OCI-LY7 (cell line): Measurements from ENCODE around the gene ANKRD44. TPM values are rescaled to one million over a fixed set of nuclear protein-coding genes. Genes with fewer than 3 reads are reported as not detected.
"Not testable (repeated sequence)": the region's sequence is repeated elsewhere in the genome, so short reads cannot be mapped to it uniquely, and the experiment has no call there.

Source experiments
- BruUV-seq: library from RNA; stranded (reverse); fragments of 400-500 nt; replicated peaks from 2 replicates; lab custom pipeline; 2021; lab: Mats Ljungman, UMichigan
- CTCF ChIA-PET: fragments of 300-600 bp; sonication (Branson Sonifier 250); formaldehyde crosslinking; loops from one replicate; lab custom pipeline; 2022; ENCODE audit warnings: antibody characterized with exemption; ENCODE audit not compliant: unreplicated experiment; lab: Charles Lee
- POLR2A ChIA-PET: fragments of 300-600 bp; sonication (Branson Sonifier 250); formaldehyde crosslinking; loops from one replicate; lab custom pipeline; 2022; ENCODE audit warnings: antibody characterized with exemption; lab: Charles Lee
- DNase-seq: peaks from one replicate; pipeline ENCODE4 v3.0.0-alpha.2; 2015; ENCODE audit warnings: low spot score
- H2AFZ ChIP-seq: fragments of 200-600 bp; sonication (generic), shearing (Covaris generic); 2 replicates; pipeline ENCODE4 v1.6.1; 2014; ENCODE audit warnings: mild to moderate bottlenecking, antibody characterized with exemption, low read length, moderate library complexity
- H3K27ac ChIP-seq: fragments of 200-600 bp; sonication (generic); 2 replicates; pipeline ENCODE4 v1.5.1; 2014; ENCODE audit warnings: mixed run types, low read depth, mild to moderate bottlenecking, moderate library complexity, low read length, inconsistent platforms; ENCODE audit not compliant: poor library complexity, severe bottlenecking
- H3K36me3 ChIP-seq: fragments of 200-600 bp; sonication (generic); 2 replicates; pipeline ENCODE4 v1.6.1; 2014; ENCODE audit warnings: mild to moderate bottlenecking, antibody characterized with exemption, low read length, moderate library complexity, mixed read lengths; ENCODE audit not compliant: insufficient read depth
- H3K4me1 ChIP-seq: fragments of 200-600 bp; sonication (generic); 2 replicates; pipeline ENCODE4 v1.5.1; 2014; ENCODE audit warnings: mild to moderate bottlenecking, low read length; ENCODE audit not compliant: insufficient read depth, poor library complexity, severe bottlenecking
- H3K4me2 ChIP-seq: fragments of 200-600 bp; sonication (generic); 2 replicates; pipeline ENCODE4 v1.6.1; 2014; ENCODE audit warnings: mild to moderate bottlenecking, low read length
- H3K4me3 ChIP-seq: fragments of 200-600 bp; sonication (generic); 2 replicates; pipeline ENCODE4 v1.5.1; 2014; ENCODE audit warnings: mild to moderate bottlenecking, low read depth, low read length; ENCODE audit not compliant: poor library complexity, severe bottlenecking
- H3K79me2 ChIP-seq: fragments of 200-600 bp; sonication (generic); 2 replicates; pipeline ENCODE4 v1.6.1; 2016; ENCODE audit warnings: low read depth, mild to moderate bottlenecking, low read length, moderate library complexity, mixed read lengths; ENCODE audit not compliant: insufficient read depth
- H3K9me2 ChIP-seq: fragments of 200-600 bp; sonication (generic); 2 replicates; pipeline ENCODE4 v1.6.1; 2016; ENCODE audit warnings: mild to moderate bottlenecking, low read length, mixed read lengths; ENCODE audit not compliant: insufficient read depth
- H3K9me3 ChIP-seq: fragments of 200-600 bp; sonication (generic); 2 replicates; pipeline ENCODE4 v1.6.1; 2014; ENCODE audit warnings: mild to moderate bottlenecking, mixed run types, low read length, mixed read lengths
- H4K20me1 ChIP-seq: fragments of 200-600 bp; sonication (generic); 2 replicates; pipeline ENCODE4 v1.6.1; 2014; ENCODE audit warnings: mild to moderate bottlenecking, antibody characterized with exemption, low read length, moderate library complexity, mixed read lengths; ENCODE audit not compliant: insufficient read depth
- CTCF ChIP-seq: fragments of 200-600 bp; sonication (generic); conservative IDR thresholded peaks from 2 replicates; pipeline ENCODE4 v1.5.1; 2014; ENCODE audit warnings: mild to moderate bottlenecking, antibody characterized with exemption, low read length, moderate library complexity, mixed read lengths
- EZH2phosphoT487 ChIP-seq: fragments of 200-600 bp; sonication (generic); IDR thresholded peaks from 2 replicates; pipeline ENCODE4 v1.6.1; 2018; ENCODE audit warnings: low read depth, borderline replicate concordance, mild to moderate bottlenecking, mixed run types, antibody characterized with exemption, low read length, moderate library complexity, mixed read lengths
- intact Hi-C: fragments of 100-400 bp; cut with micrococcal nuclease; formaldehyde crosslinking; loops from one replicate; pipeline ENCODE4 v1.10.0; 2022; ENCODE audit not compliant: unreplicated experiment
- total RNA-seq, 2 experiments: library from RNA; depleted of rRNA in 1 of 2; stranded (reverse); fragments of >200 nt in 1 of 2; shearing (Covaris generic) in 1 of 2; gene quantifications; 2 replicates each; pipeline ENCODE4 v1.2.3, GENCODE V29; 2014 to 2022

The ANKRD44 gene
- total RNA-seq, 2 experiments from 2014 or later: 69.4 to 73.7 TPM

- H2AFZ ChIP-seq: no peak overlapping the region
- no peak overlapping the region for H3K4me3 ChIP-seq
- peaks cover 5% of the 10 kb centered on the region for H3K4me1 ChIP-seq
- H3K4me2 ChIP-seq: no peak overlapping the region
- TF ChIP-seq CTCF: no peak
- no peak for TF ChIP-seq EZH2phosphoT487
- no TSS peak for BruUV-seq
- DNase-seq: no peak
- intact Hi-C loops: no loop called here
- ChIA-PET POLR2A (interaction anchor here (0.7 to 1.6 kb wide), 5 partner anchors 9 to 469 kb away, joined by 3 to 7 read pairs (median 5); no protein-coding TSS in a partner anchor), CTCF (no interaction called here)
- H3K79me2 ChIP-seq: no peaks in the 10 kb centered on the region
- H3K36me3 ChIP-seq: peaks cover 34% of the 10 kb centered on the region
- no peaks in the 10 kb centered on the region for H3K9me2 ChIP-seq
- no peak overlapping the region for H3K27ac ChIP-seq
- H4K20me1 ChIP-seq: no peaks in the 10 kb centered on the region
- H3K9me3 ChIP-seq: no peaks in the 10 kb centered on the region
These were observed 282.4 kb downstream of the ANKRD44 start for GRCh38 chr2:197028230-197028629.

GRCh38 chr2:197024206-197024605, 286.4 kb downstream of the ANKRD44 start:
- no peak overlapping the region for H3K4me2 ChIP-seq
- intact Hi-C loops: no loop called here
- TF ChIP-seq EZH2phosphoT487 (no peak), CTCF (no peak)
- H3K4me3 ChIP-seq: no peak overlapping the region
- H3K4me1 ChIP-seq: no peaks in the 10 kb centered on the region
- no peaks in the 10 kb centered on the region for H3K9me3 ChIP-seq
- H3K9me2 ChIP-seq: no peaks in the 10 kb centered on the region
- H3K27ac ChIP-seq: no peak overlapping the region
- peaks cover 26% of the 10 kb centered on the region for H3K36me3 ChIP-seq
- no peaks in the 10 kb centered on the region for H4K20me1 ChIP-seq
- DNase-seq: no peak
- H3K79me2 ChIP-seq: no peaks in the 10 kb centered on the region
- BruUV-seq: no TSS peak
- no peak overlapping the region for H2AFZ ChIP-seq
- ChIA-PET CTCF (no interaction called here), POLR2A (no interaction called here)

GRCh38 chr2:197020921-197021320, 289.7 kb downstream of the ANKRD44 start:
- intact Hi-C loops, BruUV-seq, H3K79me2 ChIP-seq, POLR2A ChIA-PET, H3K9me3 ChIP-seq, DNase-seq, H3K4me3 ChIP-seq, H3K27ac ChIP-seq, H4K20me1 ChIP-seq, H3K9me2 ChIP-seq, H3K4me2 ChIP-seq, CTCF ChIA-PET, H3K4me1 ChIP-seq, H2AFZ ChIP-seq: not testable (repeated sequence)
- peaks cover 26% of the 10 kb centered on the region for H3K36me3 ChIP-seq
